ENCODE measurements around the gene ARHGAP44.

DNA sequence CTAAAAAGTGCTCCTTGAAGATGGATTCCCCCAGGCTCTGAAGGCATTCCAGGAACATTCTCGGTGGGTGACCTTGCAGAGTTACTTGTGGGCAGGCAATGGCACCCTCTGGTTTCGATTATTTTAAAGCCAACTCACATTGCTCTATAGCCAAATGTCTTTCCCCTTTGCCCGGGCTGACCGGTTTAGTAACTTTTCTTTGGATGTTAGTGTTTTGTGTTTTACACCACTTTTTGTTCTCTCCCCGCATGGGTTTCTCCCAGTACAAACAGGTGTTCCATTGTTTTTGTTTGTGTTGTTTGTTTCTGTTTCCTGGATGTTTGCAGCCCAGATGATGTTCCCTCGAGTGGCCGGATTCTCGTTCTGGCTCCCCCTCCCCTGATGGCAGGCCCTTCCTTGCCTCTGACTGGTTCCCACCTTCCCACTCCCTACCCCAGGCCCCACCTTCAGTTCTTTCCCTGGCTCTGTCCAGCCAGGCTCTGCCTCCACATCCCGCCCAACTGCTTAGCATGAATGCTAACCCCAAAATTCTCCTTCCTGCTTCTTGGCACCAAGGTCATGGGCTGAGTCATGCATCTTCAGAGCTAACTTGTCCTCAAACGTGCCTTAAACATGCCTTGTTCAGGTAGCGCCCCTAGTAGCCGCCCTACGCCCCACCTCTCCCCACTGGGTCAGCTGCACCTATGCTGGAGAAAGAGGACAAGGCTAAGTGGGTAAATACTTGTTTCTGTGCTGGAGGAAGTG, 187.9 kb downstream of the ARHGAP44 start:
- TF ChIP-seq EP300 (IDR thresholded peaks at IDR 0.05): no peak
- TF ChIP-seq CTCF (IDR thresholded peaks at IDR 0.05): no peak
- no peak for TF ChIP-seq POLR2A (IDR thresholded peaks at IDR 0.05; ENCODE audit: low read depth)

All from esophagus muscularis mucosa (tissue), 4 donors.